Lung (tissue), 12 donors: ENCODE results near the gene DUSP6. TPM values are rescaled to one million over a fixed set of nuclear protein-coding genes. Genes with fewer than 3 reads are reported as not detected.

Experiments
- ATAC-seq: fragments of 200-7000 bp; cut with Tn5 transposase; one replicate; pipeline ENCODE4 v1.9.1; 2020; ENCODE audit warnings: moderate number of reproducible peaks; ENCODE audit not compliant: insufficient read depth, low FRiP score
- DNase-seq, 3 donors: peaks; one replicate each; pipeline ENCODE4 v3.0.0-alpha.2; 2013 to 2017
- H3K27ac ChIP-seq, 2 donors: one replicate each; pipeline ENCODE4 v1.5.1; 2013; ENCODE audit warnings: mild to moderate bottlenecking in 2 of 2, moderate library complexity in 2 of 2, control low read depth in 1 of 2, inconsistent platforms in 1 of 2, low read depth in 1 of 2, low read length in 1 of 2
- H3K27me3 ChIP-seq, 3 donors: one replicate each; pipeline ENCODE4 v1.5.1; 2013; ENCODE audit warnings: low read length in 2 of 3; ENCODE audit not compliant: control insufficient read depth in 3 of 3, insufficient read depth in 3 of 3
- H3K36me3 ChIP-seq, 4 donors: one replicate each; pipeline ENCODE4 v1.5.1; 2013; ENCODE audit warnings: low read length in 4 of 4, mild to moderate bottlenecking in 1 of 4, moderate library complexity in 1 of 4; ENCODE audit not compliant: control insufficient read depth in 4 of 4, insufficient read depth in 4 of 4
- H3K4me1 ChIP-seq, 5 donors: one replicate each; pipeline ENCODE4 v1.5.1; 2013; ENCODE audit warnings: low read length in 5 of 5, mild to moderate bottlenecking in 2 of 5, moderate library complexity in 1 of 5; ENCODE audit not compliant: control insufficient read depth in 5 of 5, insufficient read depth in 5 of 5
- H3K4me3 ChIP-seq: one replicate; pipeline ENCODE4 v1.5.1; 2013; ENCODE audit warnings: mild to moderate bottlenecking, control low read depth, moderate library complexity
- H3K9ac ChIP-seq, 2 donors: one replicate each; pipeline ENCODE4 v1.5.1; 2013; ENCODE audit warnings: low read length in 2 of 2, control low read depth in 1 of 2; ENCODE audit not compliant: insufficient read depth in 1 of 2
- H3K9me3 ChIP-seq, 4 donors: one replicate each; pipeline ENCODE4 v1.5.1; 2013; ENCODE audit warnings: low read length in 3 of 4, mild to moderate bottlenecking in 1 of 4, moderate library complexity in 1 of 4; ENCODE audit not compliant: control insufficient read depth in 4 of 4, insufficient read depth in 3 of 4
- WGBS, 2 donors: extraction: QIAGEN DNeasy Blood & Tissue Kit; methylation state at CpG; one replicate each; pipeline ENCODE4 v1.1.7; 2013; 5-methylcytosine and 5-hydroxymethylcytosine counted together
- polyA plus RNA-seq, 2 donors: library from polyadenylated mRNA; stranded (reverse); fragments of 200-250 nt; gene quantifications; one replicate each; pipeline ENCODE4 v1.2.1, GENCODE V29; 2013
- total RNA-seq, 2 donors: library from RNA; depleted of rRNA in 1 of 2; stranded (reverse); fragments of >200 nt in 1 of 2; gene quantifications; one replicate each; pipeline ENCODE4 v1.2.1, GENCODE V29; 2014 to 2021
- TF ChIP-seq, protein P1 (sequence below): IDR thresholded peaks from 2 replicates; pipeline ENCODE4 v1.5.1; 2012; ENCODE audit warnings: mild to moderate bottlenecking; ENCODE audit errors: control extremely low read depth, extremely low read depth
- donor health status: control.
- donor health status: control.
- donor health status: Bipolar disorder and iron deficiency.
- donor health status: healthy.
- donor health status: DM: yes; HTN: yes; CAD: no.

Gene DUSP6
- total and polyA plus RNA-seq, 4 donors = 37.8 to 187 (median 155) TPM

DNA sequence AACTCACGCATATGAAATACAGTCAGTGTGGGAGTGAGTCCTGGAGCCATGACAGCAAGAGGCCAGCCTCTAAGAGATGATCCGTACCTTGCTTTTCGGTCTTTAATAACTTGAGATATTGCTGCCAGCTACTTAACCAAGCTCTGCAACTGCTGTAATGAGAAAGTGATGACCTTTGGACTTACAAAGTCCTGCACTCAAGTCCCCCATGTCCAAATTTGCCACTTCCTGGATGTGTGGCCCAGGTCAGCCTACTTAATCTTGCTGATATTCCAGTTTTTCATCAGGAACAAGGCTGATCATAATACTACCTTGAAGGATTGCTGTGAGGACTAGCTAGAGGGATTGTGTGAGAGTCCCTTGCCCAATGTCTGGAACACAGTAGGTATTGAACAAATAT, 33.8 kb upstream of the DUSP6 start:
- WGBS, 2 donors = 80 to 88% methylated on average over 3 of the region's 3 CpGs

DNA sequence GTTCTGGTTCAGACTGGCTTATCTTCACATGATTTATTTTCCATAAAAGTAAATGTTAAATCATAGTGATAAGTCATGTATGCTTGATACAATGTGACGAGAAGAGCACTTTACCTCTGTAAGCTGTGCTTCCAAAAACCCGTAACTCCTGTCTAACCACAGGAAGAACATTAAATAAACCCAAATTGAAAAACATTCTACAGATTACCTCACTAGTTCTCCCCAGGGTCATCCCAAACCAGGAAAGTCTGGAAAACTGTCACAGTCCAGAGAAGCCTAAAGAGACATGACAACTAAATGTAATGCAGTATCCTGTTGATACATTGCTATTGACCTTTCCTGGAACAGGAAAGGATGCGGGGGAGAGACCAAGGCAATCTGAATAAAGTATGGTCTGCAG, 32.5 kb upstream of the DUSP6 start:
- no peaks in the 10 kb centered on the region for H3K9me3 ChIP-seq
- TF ChIP-seq, protein P1, sequence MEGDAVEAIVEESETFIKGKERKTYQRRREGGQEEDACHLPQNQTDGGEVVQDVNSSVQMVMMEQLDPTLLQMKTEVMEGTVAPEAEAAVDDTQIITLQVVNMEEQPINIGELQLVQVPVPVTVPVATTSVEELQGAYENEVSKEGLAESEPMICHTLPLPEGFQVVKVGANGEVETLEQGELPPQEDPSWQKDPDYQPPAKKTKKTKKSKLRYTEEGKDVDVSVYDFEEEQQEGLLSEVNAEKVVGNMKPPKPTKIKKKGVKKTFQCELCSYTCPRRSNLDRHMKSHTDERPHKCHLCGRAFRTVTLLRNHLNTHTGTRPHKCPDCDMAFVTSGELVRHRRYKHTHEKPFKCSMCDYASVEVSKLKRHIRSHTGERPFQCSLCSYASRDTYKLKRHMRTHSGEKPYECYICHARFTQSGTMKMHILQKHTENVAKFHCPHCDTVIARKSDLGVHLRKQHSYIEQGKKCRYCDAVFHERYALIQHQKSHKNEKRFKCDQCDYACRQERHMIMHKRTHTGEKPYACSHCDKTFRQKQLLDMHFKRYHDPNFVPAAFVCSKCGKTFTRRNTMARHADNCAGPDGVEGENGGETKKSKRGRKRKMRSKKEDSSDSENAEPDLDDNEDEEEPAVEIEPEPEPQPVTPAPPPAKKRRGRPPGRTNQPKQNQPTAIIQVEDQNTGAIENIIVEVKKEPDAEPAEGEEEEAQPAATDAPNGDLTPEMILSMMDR = no peak
- H3K9ac ChIP-seq = no peak overlapping the region
- peaks cover 9 to 29% (median 17%) of the 10 kb centered on the region in 5 donors for H3K4me1 ChIP-seq
- H3K27ac ChIP-seq = peak overlapping the region in 1 of 2 donors; percentile 26
- H3K4me3 ChIP-seq = no peak overlapping the region
- DNase-seq (no peak), ATAC-seq (no peak)
- H3K27me3 ChIP-seq = no peaks in the 10 kb centered on the region
- no peaks in the 10 kb centered on the region for H3K36me3 ChIP-seq
- WGBS, 2 donors = 42 to 47% methylated on average over 3 of the region's 3 CpGs

More for the DNA sequence above, 33.8 kb upstream of the DUSP6 start:
- H3K27ac ChIP-seq = peak overlapping the region in 1 of 2 donors; percentile 5
- H3K4me3 ChIP-seq = no peak overlapping the region
- H3K9ac ChIP-seq = no peak overlapping the region
- ATAC-seq (no peak), DNase-seq (no peak)
- no peaks in the 10 kb centered on the region for H3K27me3 ChIP-seq
- peaks cover 16 to 42% (median 23%) of the 10 kb centered on the region in 5 donors for H3K4me1 ChIP-seq
- no peaks in the 10 kb centered on the region for H3K9me3 ChIP-seq
- TF ChIP-seq, protein P1 = no peak
- H3K36me3 ChIP-seq = no peaks in the 10 kb centered on the region

DNA sequence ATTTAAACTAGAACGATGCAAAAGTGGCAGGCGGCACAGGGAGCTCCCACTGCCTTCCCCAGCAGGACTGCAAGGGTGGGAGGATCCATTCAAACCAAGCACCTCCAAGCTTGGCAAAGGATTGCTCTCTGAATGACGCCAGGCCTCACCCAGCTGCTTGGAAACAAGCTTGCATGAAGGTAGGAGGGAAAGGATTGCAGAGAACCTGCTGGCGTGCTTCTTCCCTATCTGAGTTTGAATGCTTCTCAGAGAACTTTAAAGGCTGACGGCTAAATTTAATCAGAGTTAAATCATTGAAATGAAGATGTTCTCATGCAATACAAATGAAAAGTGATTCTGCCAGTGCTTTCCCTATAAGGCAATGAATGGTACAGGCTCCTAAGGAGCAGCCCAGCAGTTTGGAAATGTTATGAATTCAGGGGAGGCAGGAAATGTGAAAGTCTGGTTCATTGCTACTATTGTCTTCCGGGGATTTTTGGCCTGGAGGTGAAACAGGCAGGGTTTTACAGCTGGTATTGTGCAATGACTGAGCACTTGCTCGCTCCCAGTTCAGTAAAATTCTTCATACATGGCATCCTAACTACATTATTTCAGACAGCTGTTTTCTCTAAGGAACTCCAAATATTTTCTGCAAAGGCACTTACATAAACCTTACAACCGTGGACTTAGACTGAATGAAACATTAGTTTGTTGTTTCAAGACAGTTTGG, 31.9 kb upstream of the DUSP6 start:
- H3K4me3 ChIP-seq = no peak overlapping the region

More for the DNA sequence above, 31.9 kb upstream of the DUSP6 start:
- H3K4me1 ChIP-seq = peaks cover 9 to 28% (median 16%) of the 10 kb centered on the region in 5 donors
- no peaks in the 10 kb centered on the region for H3K9me3 ChIP-seq
- H3K36me3 ChIP-seq = no peaks in the 10 kb centered on the region
- peak overlapping the region; percentile 26 to 73 for H3K27ac ChIP-seq
- DNase-seq = peak; percentile 63 to 87 (median 82)
- H3K9ac ChIP-seq = no peak overlapping the region
- TF ChIP-seq, protein P1 = no peak
- no peaks in the 10 kb centered on the region for H3K27me3 ChIP-seq
- WGBS, 2 donors = 15 to 23% methylated on average over 8 of the region's 8 CpGs
- peak; percentile 60 for ATAC-seq
